ENCODE data around the gene MED20. TPM values are rescaled to one million over a fixed set of nuclear protein-coding genes. Genes with fewer than 3 reads are reported as not detected.

Gene MED20
- total RNA-seq, 4 donors from 2014 or later: 9.6 to 14.9 (median 14.2) TPM

- intact Hi-C loops (cut with DNase I): loop anchor here (10.0 kb wide), 1 partner anchor 87 kb away; no protein-coding TSS in a partner anchor
- H3K36me3 ChIP-seq: peaks cover 72 to 100% (median 98%) of the 10 kb centered on the region in 4 donors
- no peaks in the 10 kb centered on the region for H3K27me3 ChIP-seq
- H3K9me3 ChIP-seq: no peaks in the 10 kb centered on the region
- TF ChIP-seq EP300 (IDR thresholded peaks at IDR 0.05) (no peak), CTCF (IDR thresholded peaks at IDR 0.05) (no peak), POLR2A (IDR thresholded peaks at IDR 0.05; ENCODE audit: low read depth) (no peak), POLR2AphosphoS5 (IDR thresholded peaks at IDR 0.05) (no peak)
- 62% methylated on average over 2 of the region's 2 CpGs for WGBS
- no peak overlapping the region for H3K27ac ChIP-seq (replicated peaks in 1 of 4)
- no peak for DNase-seq (ENCODE audit: extremely low spot score)
- no peak overlapping the region for H3K4me3 ChIP-seq
- peaks cover 10 to 13% (median 10%) of the 10 kb centered on the region in 4 donors for H3K4me1 ChIP-seq
These were observed 10.9 kb upstream of the MED20 start for GRCh38 chr6:41931792-41932191.

DNA sequence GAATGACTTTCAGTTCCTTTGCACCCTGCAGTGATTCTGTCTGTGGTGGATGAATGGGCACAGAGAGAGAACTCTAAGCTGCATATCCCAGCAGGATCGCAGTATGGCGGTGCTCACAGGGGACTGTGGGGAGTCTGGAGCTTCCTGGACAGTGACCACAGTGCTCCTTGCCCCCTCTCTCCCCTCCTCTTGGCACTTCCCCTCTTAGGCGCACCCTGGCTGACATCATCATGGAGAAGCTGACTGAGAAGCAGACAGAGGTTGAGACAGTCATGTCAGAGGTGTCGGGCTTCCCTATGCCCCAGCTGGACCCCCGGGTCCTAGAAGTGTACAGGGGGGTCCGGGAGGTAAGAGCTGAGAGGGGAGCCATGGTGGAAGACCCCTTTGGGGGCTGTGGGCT lies 9.0 kb upstream of the MED20 start:
- no peak for TF ChIP-seq EP300 (IDR thresholded peaks at IDR 0.05)
- no peak for TF ChIP-seq POLR2A (IDR thresholded peaks at IDR 0.05; ENCODE audit: low read depth)
- TF ChIP-seq POLR2AphosphoS5 (IDR thresholded peaks at IDR 0.05): no peak
- TF ChIP-seq CTCF (IDR thresholded peaks at IDR 0.05): no peak
- Histone ChIP-seq H3K27me3 (no peaks in the 10 kb centered on the region), H3K9me3 (no peaks in the 10 kb centered on the region), H3K4me1 (peaks cover 0 to 3% (median 0%) of the 10 kb centered on the region in 4 donors), H3K27ac (replicated peaks in 1 of 4) (no peak overlapping the region), H3K36me3 (peaks cover 63 to 90% (median 86%) of the 10 kb centered on the region in 4 donors), H3K4me3 (no peak overlapping the region)
- intact Hi-C loops (cut with DNase I): loop anchor here (10.0 kb wide), 2 partner anchors 85 to 285 kb away; partner anchors contain the start of gene MRPS10
- 93% methylated on average over 4 of the region's 6 CpGs for WGBS
- DNase-seq (ENCODE audit: extremely low spot score): no peak

GRCh38 chr6:41927253-41927652 lies 6.3 kb upstream of the MED20 start:
- H3K4me3 ChIP-seq: no peak overlapping the region
- peaks cover 44 to 71% (median 64%) of the 10 kb centered on the region in 4 donors for H3K36me3 ChIP-seq
- no peaks in the 10 kb centered on the region for H3K9me3 ChIP-seq
- H3K27me3 ChIP-seq: no peaks in the 10 kb centered on the region
- H3K4me1 ChIP-seq: peaks cover 12 to 28% (median 16%) of the 10 kb centered on the region in 4 donors
- 88% methylated on average over 6 of the region's 6 CpGs for WGBS
- H3K27ac ChIP-seq (replicated peaks in 1 of 4): no peak overlapping the region
- intact Hi-C loops (cut with DNase I): loop anchor here (10.0 kb wide), 1 partner anchor 288 kb away; the partner anchor contains the start of gene MRPS10
- no peak for DNase-seq (ENCODE audit: extremely low spot score)
- no peak for TF ChIP-seq CTCF (IDR thresholded peaks at IDR 0.05)

DNA sequence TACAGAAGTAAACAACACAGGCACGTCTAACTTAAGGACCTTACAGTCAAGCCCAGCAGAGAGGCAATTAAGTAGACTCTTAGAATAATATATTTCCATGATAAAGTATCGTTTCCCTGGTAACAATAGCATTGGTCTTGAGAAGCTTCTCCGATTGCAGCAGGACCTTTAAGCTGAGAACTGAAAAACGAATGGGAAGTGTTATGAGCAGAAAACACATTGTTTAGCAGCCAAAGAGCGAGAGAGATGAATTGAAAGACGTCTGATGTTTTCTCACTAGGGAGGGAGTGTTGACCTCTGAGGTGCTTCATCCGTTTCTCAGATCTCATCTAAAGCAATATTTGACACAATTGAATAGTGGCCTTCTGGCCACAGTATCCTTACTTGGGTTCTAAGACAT lies 1.2 kb upstream of the MED20 start:
- WGBS: 9% methylated on average over 7 of the region's 7 CpGs
- TF ChIP-seq CTCF (IDR thresholded peaks at IDR 0.05): no peak
- TF ChIP-seq EP300 (IDR thresholded peaks at IDR 0.05): no peak
- no peak for TF ChIP-seq POLR2A (IDR thresholded peaks at IDR 0.05; ENCODE audit: low read depth)
- TF ChIP-seq POLR2AphosphoS5 (IDR thresholded peaks at IDR 0.05): no peak
- DNase-seq (ENCODE audit: extremely low spot score): no peak
- intact Hi-C loops (cut with DNase I): loop anchor here (5.0 to 10.0 kb wide), 2 partner anchors 120 to 293 kb away; partner anchors contain the start of gene MRPS10
- Histone ChIP-seq H3K27ac (replicated peaks in 1 of 4) (peak overlapping the region in 1 of 4 donors; percentile 97), H3K9me3 (no peaks in the 10 kb centered on the region), H3K36me3 (peaks cover 0 to 21% (median 16%) of the 10 kb centered on the region in 4 donors), H3K4me1 (peaks cover 35 to 66% (median 49%) of the 10 kb centered on the region in 4 donors), H3K4me3 (peak overlapping the region; percentile 71 to 92 (median 82)), H3K27me3 (no peaks in the 10 kb centered on the region)

DNA sequence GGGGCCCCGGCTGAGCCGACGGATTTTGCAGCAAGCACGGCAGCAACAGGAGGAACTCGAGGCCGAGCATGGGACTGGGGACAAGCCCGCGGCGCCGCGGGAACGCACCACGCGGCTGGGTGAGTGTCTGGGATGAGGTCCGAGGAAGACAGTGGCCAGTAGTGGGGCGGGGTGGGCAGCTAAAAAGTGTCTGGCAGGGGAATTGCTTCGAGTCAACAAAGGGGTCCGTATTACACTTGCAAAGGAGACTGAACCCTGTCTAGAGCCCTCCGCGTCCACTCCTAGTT lies 716 bp upstream of the MED20 start:
- TF ChIP-seq POLR2A (IDR thresholded peaks at IDR 0.05; ENCODE audit: low read depth) (no peak), CTCF (IDR thresholded peaks at IDR 0.05) (no peak), POLR2AphosphoS5 (IDR thresholded peaks at IDR 0.05) (no peak), EP300 (IDR thresholded peaks at IDR 0.05) (no peak)
- DNase-seq (ENCODE audit: extremely low spot score): no peak
- intact Hi-C loops (cut with DNase I): loop anchor here (2.0 to 10.0 kb wide), 3 partner anchors 121 to 293 kb away; partner anchors contain the start of genes MRPS10 and TOMM6
- peaks cover 37 to 67% (median 54%) of the 10 kb centered on the region in 4 donors for H3K4me1 ChIP-seq
- peak overlapping the region; percentile 92 to 99 (median 94) for H3K27ac ChIP-seq (replicated peaks in 1 of 4)
- no peaks in the 10 kb centered on the region for H3K27me3 ChIP-seq
- H3K4me3 ChIP-seq: peak overlapping the region; percentile 71 to 92 (median 82)
- 0% methylated on average over 18 of the region's 20 CpGs for WGBS
- peaks cover 1 to 21% (median 16%) of the 10 kb centered on the region in 4 donors for H3K36me3 ChIP-seq
- H3K9me3 ChIP-seq: no peaks in the 10 kb centered on the region

Measured in esophagus muscularis mucosa (tissue), 4 donors.